Activated effector memory CD4-positive, alpha-beta T cell treated with anti-CD3 and anti-CD28 coated beads, Interleukin-2, amount 50 U/mL, for 16 hours (primary cell): ENCODE measurements around the gene PTPA.

Experiments
- DNase-seq: peaks from one replicate; pipeline ENCODE4 v3.0.0-alpha.2; 2020

PTPA gene

DNA sequence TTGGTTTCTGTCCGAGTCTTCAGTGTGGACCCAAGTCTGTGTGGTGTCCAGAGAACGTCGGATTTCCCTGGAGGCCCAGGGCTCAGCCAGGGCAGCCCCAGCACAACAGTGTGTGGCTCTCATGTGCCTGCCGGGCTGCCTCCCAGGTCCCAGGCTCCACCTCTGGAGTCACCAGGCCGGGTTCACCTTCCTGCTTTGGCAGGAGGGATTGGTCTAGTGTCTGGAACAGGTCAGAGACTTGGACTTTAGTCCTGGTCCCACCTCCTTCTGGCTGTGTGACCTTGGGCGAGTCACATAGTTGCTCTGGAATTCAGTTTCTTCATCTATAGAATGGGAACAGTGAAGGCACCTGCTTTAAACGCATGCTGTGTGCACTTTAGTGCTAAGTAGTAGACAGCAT lies 27.1 kb upstream of the PTPA start:
- no peak for DNase-seq

- DNase-seq: no peak
Observed at GRCh38 chr9:129089246-129089645, 22.0 kb upstream of the PTPA start.

GRCh38 chr9:129093602-129094386 lies 17.4 kb upstream of the PTPA start:
- no peak for DNase-seq

DNA sequence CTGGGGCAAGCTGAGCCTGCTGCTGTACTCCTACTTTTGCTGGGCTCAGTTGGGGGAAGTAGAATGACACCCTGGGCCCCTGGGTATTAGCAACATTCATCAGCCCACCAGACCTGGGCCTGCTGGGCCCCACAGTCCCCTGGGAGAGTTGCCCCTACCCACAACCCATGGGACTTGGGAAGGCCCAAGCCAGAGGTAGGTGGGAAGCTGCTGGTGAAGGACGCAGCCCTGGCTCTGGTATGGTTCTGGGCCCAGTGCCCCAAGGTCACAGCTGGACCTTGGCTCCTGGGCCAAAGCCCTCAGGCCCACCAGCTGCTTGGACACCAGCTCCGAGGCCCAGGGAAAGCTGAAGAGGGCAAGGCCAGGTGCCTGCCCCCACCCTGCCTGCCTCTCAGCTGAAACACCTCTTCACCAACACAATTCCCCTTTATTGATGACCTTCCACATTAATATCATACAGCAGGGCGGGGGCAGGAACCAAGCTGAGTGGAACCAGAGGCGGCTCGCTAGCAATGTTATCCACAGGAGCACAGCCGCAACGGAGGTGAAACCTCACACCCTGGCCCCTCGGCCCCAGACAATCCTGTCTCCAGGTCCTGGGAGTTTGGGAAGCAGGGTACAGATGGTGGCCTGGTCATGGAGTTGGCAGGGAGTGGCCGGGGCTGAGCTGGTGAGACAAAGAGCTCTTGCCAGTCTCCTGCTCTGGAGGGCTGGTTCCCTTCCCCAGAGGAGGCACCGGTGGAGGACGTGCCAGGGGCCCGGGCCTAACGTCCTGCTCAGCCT lies 16.6 kb upstream of the PTPA start:
- DNase-seq: no peak

GRCh38 chr9:129095170-129095667 lies 16.0 kb upstream of the PTPA start:
- no peak for DNase-seq

DNA sequence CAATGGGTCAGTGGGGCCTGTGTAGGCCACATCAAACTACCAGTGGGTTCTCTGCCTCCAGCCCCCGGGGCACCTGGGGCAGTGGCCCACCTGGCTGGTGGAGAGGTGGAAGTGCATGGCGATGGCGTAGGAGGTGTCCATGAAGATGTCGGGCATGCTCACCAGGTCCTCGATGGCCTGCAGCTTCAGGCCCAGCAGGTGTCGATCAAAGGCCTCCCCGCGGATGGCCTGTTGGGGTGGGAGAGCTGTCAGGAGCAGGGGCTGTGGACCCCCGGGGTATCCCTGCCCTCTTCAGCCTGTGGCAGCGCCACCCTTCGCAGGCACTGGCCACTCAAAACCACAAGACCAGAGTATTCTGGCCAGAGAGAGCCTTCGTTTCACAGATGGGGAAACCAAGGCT lies 15.3 kb upstream of the PTPA start:
- DNase-seq: no peak

- no peak for DNase-seq
Observed at GRCh38 chr9:129097671-129098306, 13.4 kb upstream of the PTPA start.

DNA sequence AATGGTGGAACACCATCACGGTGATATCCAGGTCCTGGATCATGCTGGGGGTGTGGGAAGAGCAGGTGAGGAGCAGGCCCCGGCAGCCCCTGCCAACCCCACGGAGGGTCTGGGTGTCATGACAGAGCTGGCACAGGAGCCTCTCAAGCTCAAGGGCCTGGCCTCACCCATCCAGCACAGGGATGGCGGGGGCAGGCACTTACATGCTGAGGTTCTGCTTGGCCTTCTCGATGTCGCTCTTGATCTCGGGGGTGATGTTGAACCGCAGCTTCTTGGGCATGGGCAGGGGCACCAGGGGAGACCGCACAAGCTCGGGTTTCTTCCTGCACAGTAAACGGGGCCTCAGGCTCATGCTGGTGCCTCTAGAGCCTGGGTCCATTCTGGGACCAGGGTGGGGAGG lies 12.9 kb upstream of the PTPA start:
- DNase-seq: no peak

- DNase-seq: no peak
Observed at GRCh38 chr9:129100383-129101169, 10.6 kb upstream of the PTPA start.

DNA sequence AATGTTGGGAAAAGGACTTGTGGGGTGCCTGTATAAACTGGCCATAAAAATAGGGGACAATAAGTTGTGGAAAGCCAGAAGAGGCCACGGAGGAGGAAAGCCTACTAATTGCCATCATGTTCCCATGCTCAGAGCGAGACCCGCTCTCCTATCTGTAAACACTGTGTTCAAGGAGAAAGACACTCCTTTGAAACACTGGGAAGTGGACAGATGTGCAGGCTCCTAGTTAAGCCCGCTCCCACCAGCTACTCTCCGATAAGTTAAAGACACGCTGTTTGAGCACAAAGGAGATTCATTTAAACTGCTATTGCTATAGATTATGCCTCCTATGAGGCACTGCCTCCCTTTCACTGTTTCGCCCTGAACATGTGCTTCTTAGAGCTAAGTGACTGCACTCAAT lies 9.9 kb upstream of the PTPA start:
- DNase-seq: no peak

- DNase-seq: no peak
Observed at GRCh38 chr9:129102095-129102525, 9.1 kb upstream of the PTPA start.

DNA sequence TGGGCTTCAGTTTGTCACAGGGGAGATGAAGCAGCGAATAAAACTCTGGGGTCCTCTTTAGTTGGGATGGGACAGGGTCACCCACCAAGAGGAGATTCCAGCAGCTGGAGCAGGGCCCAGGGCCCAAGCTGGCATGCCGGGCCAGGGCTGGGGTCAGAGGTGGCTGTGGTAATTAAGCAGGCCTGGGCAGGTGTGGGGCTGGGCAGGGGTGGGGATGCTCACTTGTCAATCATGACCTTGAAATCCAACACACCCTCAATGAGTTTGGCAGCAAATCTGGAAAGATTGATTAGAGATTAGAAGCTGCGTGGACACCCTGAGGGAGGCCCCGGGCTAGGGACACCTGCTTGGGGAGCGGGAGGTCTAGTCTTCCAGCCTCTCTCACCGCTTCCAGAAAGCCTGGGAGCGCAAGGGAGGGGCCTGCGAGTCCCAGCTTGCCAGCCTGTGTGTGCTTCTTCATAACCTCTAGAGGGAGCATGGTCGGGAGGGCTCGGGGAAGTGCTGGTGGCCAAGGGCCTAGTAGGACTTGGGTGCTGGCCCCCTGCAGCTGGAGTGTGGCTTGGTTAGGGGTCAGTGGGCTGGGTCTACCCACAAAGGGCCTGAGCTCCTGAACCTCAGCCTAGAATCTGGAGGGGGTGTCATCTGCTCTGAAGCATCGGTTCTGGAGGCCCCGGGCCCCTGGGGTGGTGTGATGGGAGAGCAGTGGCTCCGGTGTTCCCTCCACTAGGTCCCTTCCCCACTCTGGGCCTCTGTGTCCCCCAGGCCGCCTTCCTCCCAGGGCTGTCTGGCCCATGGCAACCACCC lies 8.2 kb upstream of the PTPA start:
- DNase-seq: no peak

DNA sequence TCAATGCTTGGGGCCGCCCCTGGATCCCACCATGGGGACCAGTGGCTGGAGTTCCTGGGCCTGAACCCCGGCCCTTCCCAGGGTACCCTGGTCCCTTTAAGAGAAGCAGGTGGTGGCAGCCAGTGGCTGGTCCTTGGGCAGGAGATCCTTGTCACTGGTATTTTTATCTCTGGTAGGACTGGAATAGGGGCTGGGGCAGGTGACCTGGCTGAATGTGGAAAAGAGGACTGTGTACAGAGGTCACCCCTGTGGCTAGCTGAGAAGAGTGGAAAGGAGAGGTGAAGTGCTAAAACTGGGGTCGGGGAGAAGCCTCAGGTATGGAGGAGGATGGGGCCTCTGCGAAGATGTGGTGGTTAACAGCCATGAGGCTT lies 7.6 kb upstream of the PTPA start:
- DNase-seq: no peak

- no peak for DNase-seq
Observed at GRCh38 chr9:129104051-129104450, 7.2 kb upstream of the PTPA start.

- DNase-seq: no peak
Observed at GRCh38 chr9:129105857-129106694, 5.1 kb upstream of the PTPA start.

GRCh38 chr9:129107651-129108050 lies 3.6 kb upstream of the PTPA start:
- DNase-seq: no peak

DNA sequence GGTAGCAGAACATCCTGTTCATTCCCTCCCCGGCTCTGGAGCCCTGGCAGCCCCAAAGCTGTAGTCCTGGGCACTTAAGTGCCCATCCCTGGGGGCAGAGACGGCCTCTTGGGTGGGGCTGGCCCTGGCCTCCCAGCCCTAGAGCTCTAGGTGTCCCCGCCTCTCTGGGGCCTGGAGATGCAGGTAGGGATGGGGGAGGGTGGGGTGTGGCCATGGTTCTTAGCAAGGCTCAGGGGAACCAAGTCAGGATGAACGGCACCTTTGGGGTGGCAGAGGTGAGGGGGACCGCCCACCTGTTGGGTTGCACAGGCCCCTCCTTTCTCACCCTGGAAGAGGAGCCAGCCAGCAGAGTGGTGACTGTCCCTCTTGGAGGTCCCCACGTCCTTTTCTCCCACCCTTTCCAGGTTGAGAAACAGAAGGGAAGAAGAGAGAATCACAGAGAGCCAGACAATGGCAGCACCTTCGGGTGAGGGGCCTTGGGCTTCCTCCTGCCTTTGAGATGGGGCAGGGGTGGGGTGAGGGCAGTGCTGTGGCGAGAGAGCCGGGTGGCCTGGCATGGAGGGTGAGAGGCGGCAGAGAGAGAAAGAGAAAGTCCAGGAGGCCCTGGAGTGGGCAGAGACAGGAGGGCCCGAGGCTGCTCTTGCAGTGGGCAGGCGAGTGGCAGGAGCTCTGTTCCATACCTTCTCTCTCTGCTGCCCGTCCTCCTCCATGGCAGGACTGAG lies 3.0 kb upstream of the PTPA start:
- no peak for DNase-seq

GRCh38 chr9:129108805-129109536 lies 2.2 kb upstream of the PTPA start:
- no peak for DNase-seq

DNA sequence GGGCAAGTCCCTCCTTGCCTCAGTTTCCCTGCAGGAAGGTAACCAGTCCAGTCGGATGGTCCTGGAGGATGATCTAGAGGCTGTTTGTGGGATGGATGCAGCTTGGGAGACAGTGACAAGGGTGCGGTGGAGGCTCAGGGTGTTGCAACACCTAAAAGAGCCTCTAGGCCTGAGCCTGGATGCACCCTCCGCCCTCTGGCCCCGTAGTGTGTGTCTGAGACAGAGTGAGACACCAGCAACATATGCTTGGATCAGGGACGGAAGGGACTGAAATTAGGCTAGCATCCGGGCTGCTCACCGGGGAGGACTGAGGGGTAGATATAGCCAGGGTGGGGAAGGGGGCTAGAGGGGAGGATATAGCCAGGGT lies 1.7 kb upstream of the PTPA start:
- no peak for DNase-seq
